ENCODE measurements around the gene AP2B1.

Gene AP2B1

DNA sequence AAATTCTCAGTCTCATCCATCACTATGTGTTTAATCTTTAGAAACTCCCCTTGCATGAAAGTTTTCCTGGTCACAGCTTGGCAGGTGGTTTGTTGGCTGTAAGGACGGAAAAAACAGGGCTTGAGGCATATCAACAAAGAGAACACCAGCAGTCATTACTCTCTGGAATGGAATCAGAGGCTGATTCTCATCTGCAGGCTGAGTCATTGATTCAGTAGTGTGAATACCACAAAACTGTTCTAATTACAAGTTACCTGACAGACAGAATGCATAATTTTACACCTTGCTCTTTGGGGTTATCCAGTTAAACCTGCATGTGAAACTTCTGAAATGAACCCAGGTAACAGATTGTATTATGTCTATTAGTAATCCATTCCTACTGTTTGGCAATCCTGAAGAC is 38.1 kb upstream of the AP2B1 start:
- H3K27me3 ChIP-seq (ENCODE audit: low read length): no peaks in the 10 kb centered on the region
- TF ChIP-seq, protein P1, sequence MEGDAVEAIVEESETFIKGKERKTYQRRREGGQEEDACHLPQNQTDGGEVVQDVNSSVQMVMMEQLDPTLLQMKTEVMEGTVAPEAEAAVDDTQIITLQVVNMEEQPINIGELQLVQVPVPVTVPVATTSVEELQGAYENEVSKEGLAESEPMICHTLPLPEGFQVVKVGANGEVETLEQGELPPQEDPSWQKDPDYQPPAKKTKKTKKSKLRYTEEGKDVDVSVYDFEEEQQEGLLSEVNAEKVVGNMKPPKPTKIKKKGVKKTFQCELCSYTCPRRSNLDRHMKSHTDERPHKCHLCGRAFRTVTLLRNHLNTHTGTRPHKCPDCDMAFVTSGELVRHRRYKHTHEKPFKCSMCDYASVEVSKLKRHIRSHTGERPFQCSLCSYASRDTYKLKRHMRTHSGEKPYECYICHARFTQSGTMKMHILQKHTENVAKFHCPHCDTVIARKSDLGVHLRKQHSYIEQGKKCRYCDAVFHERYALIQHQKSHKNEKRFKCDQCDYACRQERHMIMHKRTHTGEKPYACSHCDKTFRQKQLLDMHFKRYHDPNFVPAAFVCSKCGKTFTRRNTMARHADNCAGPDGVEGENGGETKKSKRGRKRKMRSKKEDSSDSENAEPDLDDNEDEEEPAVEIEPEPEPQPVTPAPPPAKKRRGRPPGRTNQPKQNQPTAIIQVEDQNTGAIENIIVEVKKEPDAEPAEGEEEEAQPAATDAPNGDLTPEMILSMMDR (IDR thresholded peaks at IDR 0.05; ENCODE audit: insufficient read depth, low read length, poor library complexity, severe bottlenecking): no peak
- TF ChIP-seq EZH2phosphoT487 (conservative IDR thresholded peaks at IDR 0.05; ENCODE audit: low read length): no peak
- no peaks in the 10 kb centered on the region for H3K36me3 ChIP-seq (ENCODE audit: low read length)

DNA sequence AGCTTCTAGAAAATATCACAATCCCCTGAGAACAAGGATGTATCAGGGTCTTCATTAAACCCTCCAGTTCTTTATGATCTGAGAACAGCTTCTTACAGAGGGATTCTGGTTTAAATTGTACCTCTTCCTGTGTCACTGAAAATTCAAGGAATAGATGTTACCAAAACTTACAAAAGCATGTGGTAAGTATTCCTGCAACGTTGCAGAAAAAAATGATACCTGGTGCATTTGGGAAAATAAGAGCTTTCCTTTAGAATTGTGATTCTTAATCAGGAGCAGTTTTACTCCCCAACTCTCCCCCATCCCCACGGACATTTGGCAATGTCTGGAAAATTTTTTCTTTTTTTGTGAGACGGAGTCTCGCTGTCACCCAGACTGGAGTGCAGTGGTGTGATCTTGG is 33.8 kb upstream of the AP2B1 start:
- no peaks in the 10 kb centered on the region for H3K9me3 ChIP-seq (ENCODE audit: insufficient read depth, low read length)
- TF ChIP-seq, protein P1 (IDR thresholded peaks at IDR 0.05; ENCODE audit: insufficient read depth, low read length, poor library complexity, severe bottlenecking): no peak
- no peaks in the 10 kb centered on the region for H3F3A ChIP-seq (ENCODE audit: insufficient read depth)
- H3K4me2 ChIP-seq (ENCODE audit: low read depth, low read length, poor library complexity, severe bottlenecking): no peak overlapping the region
- no peak overlapping the region for H2AFZ ChIP-seq (ENCODE audit: low read depth, low read length, severe bottlenecking)
- no peak overlapping the region for H3K9ac ChIP-seq (ENCODE audit: low read length)
- no peaks in the 10 kb centered on the region for H3K79me2 ChIP-seq (ENCODE audit: insufficient read depth, low read length)
- H3K27ac ChIP-seq (ENCODE audit: low read depth, low read length): no peak overlapping the region
- H3K27me3 ChIP-seq (ENCODE audit: low read length): no peaks in the 10 kb centered on the region
- H4K20me1 ChIP-seq (ENCODE audit: low read depth, low read length): no peaks in the 10 kb centered on the region
- no peaks in the 10 kb centered on the region for H3K9me2 ChIP-seq (replicated peaks; ENCODE audit: insufficient read depth, low read length)
- no peaks in the 10 kb centered on the region for H3K36me3 ChIP-seq (ENCODE audit: low read length)
- H3K4me3 ChIP-seq (ENCODE audit: insufficient read depth, low read length, poor library complexity, severe bottlenecking): no peak overlapping the region

More for the DNA sequence above, 38.1 kb upstream of the AP2B1 start:
- no peaks in the 10 kb centered on the region for H4K20me1 ChIP-seq (ENCODE audit: low read depth, low read length)
- no peaks in the 10 kb centered on the region for H3K9me3 ChIP-seq (ENCODE audit: insufficient read depth, low read length)
- no peak overlapping the region for H3K9ac ChIP-seq (ENCODE audit: low read length)
- H3K27ac ChIP-seq (ENCODE audit: low read depth, low read length): no peak overlapping the region
- no peak overlapping the region for H2AFZ ChIP-seq (ENCODE audit: low read depth, low read length, severe bottlenecking)
- H3F3A ChIP-seq (ENCODE audit: insufficient read depth): no peaks in the 10 kb centered on the region
- no peak overlapping the region for H3K4me3 ChIP-seq (ENCODE audit: insufficient read depth, low read length, poor library complexity, severe bottlenecking)
- H3K79me2 ChIP-seq (ENCODE audit: insufficient read depth, low read length): no peaks in the 10 kb centered on the region
- no peak overlapping the region for H3K4me2 ChIP-seq (ENCODE audit: low read depth, low read length, poor library complexity, severe bottlenecking)
- H3K9me2 ChIP-seq (replicated peaks; ENCODE audit: insufficient read depth, low read length): no peaks in the 10 kb centered on the region

DNA sequence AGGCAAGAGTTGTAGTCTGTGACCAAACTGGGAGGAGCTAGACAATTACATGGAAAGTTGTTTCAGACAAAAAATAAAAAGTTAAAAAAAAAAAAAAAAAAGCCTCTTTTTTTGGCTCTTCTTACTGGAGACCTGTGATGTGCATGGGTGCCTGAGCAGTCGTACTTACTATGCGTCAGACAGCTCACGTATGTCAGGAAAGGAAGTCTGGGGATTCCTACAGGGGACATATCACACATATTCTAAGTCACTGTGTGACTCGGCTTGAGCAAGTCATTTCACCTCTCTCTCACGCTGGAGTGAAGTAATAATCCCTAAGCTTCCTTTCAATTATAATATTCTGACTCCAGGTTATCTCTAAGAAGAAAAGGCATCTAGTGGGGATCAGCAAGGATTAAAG is 32.5 kb upstream of the AP2B1 start:
- Histone ChIP-seq H3K4me2 (ENCODE audit: low read depth, low read length, poor library complexity, severe bottlenecking) (no peak overlapping the region), H3F3A (ENCODE audit: insufficient read depth) (no peaks in the 10 kb centered on the region), H3K9me2 (replicated peaks; ENCODE audit: insufficient read depth, low read length) (no peaks in the 10 kb centered on the region), H3K27me3 (ENCODE audit: low read length) (no peaks in the 10 kb centered on the region), H3K27ac (ENCODE audit: low read depth, low read length) (no peak overlapping the region), H3K4me3 (ENCODE audit: insufficient read depth, low read length, poor library complexity, severe bottlenecking) (no peak overlapping the region), H4K20me1 (ENCODE audit: low read depth, low read length) (no peaks in the 10 kb centered on the region), H3K9me3 (ENCODE audit: insufficient read depth, low read length) (no peaks in the 10 kb centered on the region), H3K9ac (ENCODE audit: low read length) (no peak overlapping the region), H3K36me3 (ENCODE audit: low read length) (no peaks in the 10 kb centered on the region), H2AFZ (ENCODE audit: low read depth, low read length, severe bottlenecking) (no peak overlapping the region), H3K79me2 (ENCODE audit: insufficient read depth, low read length) (no peaks in the 10 kb centered on the region)
- no peak for TF ChIP-seq EZH2phosphoT487 (conservative IDR thresholded peaks at IDR 0.05; ENCODE audit: low read length)
- TF ChIP-seq, protein P1 (IDR thresholded peaks at IDR 0.05; ENCODE audit: insufficient read depth, low read length, poor library complexity, severe bottlenecking): no peak

DNA sequence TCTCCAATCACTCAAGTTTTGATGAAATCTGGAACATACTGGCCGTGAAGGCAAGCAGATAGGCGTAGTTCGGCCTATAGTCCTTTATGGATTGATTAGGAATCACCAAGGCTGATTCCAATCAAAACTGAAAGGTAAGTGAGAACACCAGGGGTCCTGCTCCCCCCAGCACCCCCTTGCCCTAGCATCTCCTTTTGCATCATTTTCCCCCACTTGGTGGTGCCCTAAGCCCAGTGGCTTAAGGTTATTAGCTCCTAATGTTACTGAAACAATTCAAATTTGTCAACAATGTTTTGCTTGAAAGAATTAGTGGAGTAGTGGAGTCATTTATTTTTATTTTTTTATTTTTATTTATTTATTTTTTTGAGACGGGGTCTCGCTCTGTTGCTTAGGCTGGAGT is 31.4 kb upstream of the AP2B1 start:
- no peaks in the 10 kb centered on the region for H3F3A ChIP-seq (ENCODE audit: insufficient read depth)
- no peaks in the 10 kb centered on the region for H3K79me2 ChIP-seq (ENCODE audit: insufficient read depth, low read length)
- H4K20me1 ChIP-seq (ENCODE audit: low read depth, low read length): no peaks in the 10 kb centered on the region
- H3K27ac ChIP-seq (ENCODE audit: low read depth, low read length): no peak overlapping the region
- no peak overlapping the region for H3K4me2 ChIP-seq (ENCODE audit: low read depth, low read length, poor library complexity, severe bottlenecking)
- H3K9me3 ChIP-seq (ENCODE audit: insufficient read depth, low read length): no peaks in the 10 kb centered on the region
- no peaks in the 10 kb centered on the region for H3K36me3 ChIP-seq (ENCODE audit: low read length)
- no peak for TF ChIP-seq EZH2phosphoT487 (conservative IDR thresholded peaks at IDR 0.05; ENCODE audit: low read length)
- TF ChIP-seq, protein P1 (IDR thresholded peaks at IDR 0.05; ENCODE audit: insufficient read depth, low read length, poor library complexity, severe bottlenecking): no peak
- H3K9ac ChIP-seq (ENCODE audit: low read length): no peak overlapping the region
- H3K4me3 ChIP-seq (ENCODE audit: insufficient read depth, low read length, poor library complexity, severe bottlenecking): no peak overlapping the region
- H3K9me2 ChIP-seq (replicated peaks; ENCODE audit: insufficient read depth, low read length): no peaks in the 10 kb centered on the region
- no peak overlapping the region for H2AFZ ChIP-seq (ENCODE audit: low read depth, low read length, severe bottlenecking)
- no peaks in the 10 kb centered on the region for H3K27me3 ChIP-seq (ENCODE audit: low read length)

Measured in SU-DHL-6 (cell line).